Stimulated activated CD8-positive, alpha-beta memory T cell treated with anti-CD3 and anti-CD28 coated beads, Interleukin-15, amount 100 ng/mL, for 48 hours (primary cell): ENCODE results near the gene NSL1.
A peak's percentile ranks its signal among the peaks of the same experiment; 100 is the strongest.
"Not testable (repeated sequence)": the region's sequence is repeated elsewhere in the genome, so short reads cannot be mapped to it uniquely, and the experiment has no call there.

ENCODE experiments used
- DNase-seq, 2 donors: peaks; one replicate each; pipeline ENCODE4 v3.0.0-alpha.2; 2020; ENCODE audit warnings: low read depth in 2 of 2

The NSL1 gene

DNA sequence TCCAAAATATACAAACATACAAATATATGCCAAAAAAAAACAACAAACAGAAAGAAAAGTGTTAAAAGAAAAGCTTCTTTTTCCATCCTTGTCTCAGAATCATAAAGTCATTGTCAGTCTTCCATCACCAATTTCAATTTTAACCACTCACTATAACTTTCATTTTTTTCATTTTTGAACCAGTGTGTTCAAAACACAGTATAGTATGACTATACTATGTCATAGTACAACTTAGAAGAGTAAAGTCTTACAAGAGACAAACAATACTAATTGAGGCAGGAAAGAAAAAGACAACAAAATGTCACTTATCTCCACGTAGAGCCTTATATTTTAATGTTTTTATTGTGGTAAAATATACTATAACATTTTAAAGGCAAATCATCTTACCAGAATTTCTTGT, 7.6 kb downstream of the NSL1 start:
- DNase-seq, result no peak

DNA sequence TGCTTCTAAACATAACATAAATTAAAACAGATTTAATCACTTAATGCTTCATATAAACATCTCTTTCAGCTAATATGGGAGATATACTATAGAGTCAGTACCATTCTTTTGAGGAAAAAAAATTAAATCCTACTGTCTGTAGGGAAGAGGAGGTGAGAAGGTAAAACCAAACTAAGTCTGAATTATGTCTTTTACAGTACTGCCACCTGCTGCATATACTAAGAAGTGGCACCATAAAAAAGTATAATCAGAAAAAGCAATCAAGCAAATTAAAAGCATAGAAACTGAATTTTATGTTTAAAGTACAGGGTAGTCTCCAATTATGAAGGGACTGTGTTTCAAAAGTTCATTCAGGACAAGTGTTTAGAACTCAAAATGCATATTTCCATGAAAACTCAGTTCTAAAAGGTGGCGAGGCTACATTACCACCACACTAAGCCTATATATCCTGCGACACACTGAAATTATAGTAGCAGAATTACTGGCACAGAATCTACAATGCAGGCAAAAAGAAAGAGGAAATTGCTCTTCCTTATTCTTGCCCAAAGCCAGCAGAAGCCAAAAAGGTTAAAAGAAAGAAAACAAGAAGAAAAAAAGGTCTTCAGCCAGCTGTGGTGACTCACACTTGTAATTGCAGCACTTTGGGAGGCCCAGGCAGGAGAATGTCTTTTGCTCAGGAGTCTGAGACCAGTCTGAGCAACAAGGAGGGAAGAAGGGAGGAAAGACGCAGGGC, 9.0 kb downstream of the NSL1 start:
- DNase-seq, result no peak

DNA sequence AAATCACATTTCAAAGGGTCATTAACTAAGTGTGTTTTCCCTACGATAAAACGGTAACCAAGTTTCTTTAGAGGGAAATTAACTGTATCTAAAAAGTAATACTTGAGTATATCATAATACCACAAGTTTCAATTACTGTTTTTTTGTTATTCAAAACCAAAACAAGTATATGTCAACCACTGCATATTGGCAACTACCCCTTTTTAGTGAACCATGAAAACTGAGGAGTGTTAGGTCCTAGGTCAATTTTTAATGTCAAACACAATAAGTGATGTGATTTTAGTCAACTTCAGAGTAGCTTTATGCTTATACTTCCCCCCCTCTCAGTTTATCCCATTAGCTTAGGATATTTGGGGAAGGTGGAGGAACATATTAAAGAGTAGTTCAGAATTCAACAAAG, 10.4 kb downstream of the NSL1 start:
- no peak for DNase-seq

DNA sequence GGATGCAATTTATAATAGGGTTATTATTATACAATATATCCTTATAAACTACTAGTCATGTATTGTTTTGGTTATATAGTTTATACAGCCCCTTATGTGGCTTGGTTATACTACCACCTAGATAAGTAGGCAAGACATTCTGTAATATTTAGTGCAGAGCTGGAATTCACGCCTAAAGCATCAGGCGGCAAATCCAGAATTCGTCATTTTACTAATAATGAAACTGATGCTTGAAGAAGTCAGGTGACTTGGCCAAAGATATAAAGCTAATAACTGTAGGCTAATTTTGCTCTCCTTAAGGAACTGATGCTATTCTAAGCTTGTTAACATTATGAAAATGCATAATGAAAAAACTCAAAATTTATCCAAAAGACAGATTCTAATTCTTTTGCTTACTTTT, 10.8 kb downstream of the NSL1 start:
- DNase-seq, result no peak

DNA sequence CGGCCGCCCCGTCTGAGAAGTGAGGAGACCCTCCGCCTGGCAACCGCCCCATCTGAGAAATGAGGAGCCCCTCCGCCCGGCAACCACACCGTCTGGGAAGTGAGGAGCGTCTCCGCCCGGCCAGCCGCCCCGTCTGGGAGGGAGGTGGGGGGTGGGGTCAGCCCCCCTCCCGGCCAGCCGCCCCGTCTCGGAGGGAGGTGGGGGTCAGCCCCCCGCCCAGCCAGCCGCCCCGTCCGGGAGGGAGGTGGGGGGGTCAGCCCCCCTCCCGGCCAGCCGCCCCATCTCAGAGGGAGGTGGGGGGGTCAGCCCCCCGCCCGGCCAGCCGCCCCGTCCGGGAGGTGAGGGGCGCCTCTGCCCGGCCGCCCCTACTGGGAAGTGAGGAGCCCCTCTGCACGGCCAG, 12.5 kb downstream of the NSL1 start:
- DNase-seq, result not testable (repeated sequence)

DNA sequence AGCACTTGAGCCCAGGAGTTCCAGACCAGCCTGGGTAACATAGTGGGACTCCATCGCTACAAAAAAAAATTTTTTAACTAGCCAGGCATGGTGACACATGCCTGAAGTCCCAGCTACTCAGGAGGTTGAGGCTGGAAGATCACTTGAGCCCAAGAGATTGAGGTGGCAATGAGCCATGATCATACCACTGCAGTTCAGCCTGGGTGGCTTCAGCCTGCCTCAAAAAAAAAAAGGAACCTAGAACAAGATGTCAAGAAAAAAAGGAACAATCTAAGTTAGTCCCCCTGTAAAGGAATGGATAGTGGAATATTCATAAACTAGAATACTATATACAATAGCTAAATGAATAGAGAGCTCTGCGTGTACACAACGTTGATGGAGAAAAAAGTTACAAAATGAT, 14.4 kb downstream of the NSL1 start:
- DNase-seq, result no peak

DNA sequence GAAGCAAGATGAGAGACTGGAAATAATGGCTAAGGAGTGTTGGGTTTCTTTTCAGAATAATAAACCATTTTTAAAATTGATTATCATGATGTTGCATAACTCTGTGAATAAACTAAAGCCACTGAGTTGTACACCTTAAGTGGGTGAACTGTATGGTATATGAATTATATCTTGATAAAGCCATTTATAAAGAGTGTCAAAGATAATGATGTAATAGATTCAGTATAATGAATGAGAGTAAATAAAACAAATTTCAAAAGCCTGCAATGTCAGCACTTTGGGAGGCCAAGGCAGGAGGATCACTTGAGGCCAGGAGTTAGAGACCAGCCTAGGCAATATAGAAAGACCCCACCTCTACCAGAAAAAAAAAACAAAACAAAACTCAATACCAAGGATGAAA, 16.3 kb downstream of the NSL1 start:
- DNase-seq, result no peak

DNA sequence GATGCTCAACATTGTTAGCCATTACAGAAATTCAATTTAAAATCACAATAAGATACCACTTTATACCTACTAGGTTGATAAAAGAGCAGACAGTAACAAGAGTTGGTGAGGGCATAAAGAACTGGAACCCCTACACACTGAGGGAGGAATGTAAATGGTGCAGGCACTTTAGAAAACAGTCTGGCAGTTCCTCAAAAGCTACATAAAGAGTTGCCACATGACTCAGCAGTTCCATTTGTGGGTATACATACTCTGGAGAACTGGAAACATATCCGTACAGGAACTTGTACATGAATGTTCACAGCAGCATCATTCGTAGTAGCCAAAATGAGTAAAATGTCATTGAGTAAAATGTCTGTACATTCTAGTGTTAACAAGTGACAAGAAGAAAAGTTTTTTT, 17.0 kb downstream of the NSL1 start:
- no peak for DNase-seq

DNA sequence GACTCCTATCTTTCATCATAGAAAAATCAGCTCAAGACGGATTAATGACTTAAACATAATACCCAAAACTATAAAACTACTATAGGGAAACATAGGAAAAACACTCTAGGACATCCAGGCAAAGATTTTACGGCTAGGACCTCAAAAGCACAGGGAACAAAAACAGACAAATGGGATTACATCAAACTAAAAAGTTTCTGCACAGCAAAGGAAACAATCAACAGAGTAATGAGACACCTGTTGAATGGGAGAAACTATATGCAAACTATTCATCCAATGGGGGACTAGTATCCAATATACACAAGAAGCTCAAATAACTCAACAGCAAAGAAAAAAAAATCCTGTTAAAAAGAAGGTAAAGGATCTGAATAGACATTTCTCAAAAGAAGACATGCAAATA, 18.6 kb downstream of the NSL1 start:
- no peak for DNase-seq

DNA sequence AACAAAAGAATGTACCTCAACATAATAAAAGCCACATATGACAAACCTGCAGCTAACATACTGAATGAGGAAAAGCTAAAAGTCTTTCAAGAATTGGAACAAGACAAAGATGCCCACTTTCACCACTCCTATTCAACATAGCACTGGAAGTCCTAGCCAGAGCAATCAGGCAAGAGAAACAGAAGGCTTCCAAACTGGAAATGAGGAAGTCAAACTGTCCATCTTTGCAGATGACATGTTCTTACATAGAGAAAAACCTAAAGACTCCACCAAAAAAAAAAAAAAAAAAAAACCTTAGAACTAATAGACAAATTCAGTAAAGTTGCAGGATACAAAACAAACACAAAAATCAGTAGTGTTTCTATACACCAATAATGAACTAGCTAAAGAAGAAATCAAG, 20.2 kb downstream of the NSL1 start:
- DNase-seq, result no peak

DNA sequence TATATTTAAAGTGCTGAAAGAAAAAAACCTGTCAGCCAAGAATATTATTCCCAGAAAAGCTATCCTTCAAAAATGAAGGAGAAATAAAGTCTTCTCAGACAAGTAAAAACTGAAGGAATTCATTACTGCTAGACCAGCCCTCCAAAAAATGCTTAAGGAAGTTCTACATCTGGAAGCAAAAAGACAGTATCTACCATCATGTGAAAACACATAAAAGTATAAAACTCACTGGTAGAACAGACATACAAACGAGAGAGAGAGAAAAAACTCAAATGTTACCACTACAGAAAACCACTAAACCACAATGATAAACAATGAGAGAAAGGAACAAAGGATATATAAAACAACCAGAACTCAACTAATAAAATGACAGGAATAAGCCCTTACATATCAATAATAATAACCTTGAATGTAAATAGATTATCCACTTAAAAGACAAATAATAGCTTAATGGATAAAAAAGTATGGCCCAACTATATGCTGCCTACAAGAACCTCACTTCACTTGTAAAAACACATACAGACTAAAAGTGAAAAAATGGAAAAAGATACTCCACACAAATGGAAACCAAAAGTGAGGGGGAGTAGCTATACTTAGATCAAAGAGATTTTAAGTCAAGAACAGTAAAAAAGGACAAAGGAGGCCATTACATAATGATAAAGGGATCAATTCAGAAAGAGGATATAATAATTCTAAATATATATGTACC, 22.0 kb downstream of the NSL1 start:
- no peak for DNase-seq

DNA sequence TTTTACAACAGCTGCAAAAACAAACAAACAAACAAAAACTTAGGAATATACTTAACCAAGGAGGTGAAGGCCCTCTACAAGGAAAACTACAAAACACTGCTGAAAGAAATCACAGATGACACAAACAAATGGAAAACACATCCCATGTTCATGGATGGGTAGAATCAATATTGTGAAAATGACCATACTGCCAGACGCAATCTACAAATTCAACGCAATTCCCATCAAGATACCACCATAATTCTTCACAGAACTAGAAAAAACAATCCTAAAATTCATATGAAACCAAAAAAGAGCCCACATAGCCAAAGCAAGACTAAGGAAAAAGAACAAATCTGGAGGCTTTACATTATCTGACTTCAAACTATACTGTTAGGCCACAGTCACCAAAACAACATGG, 24.8 kb downstream of the NSL1 start:
- not testable (repeated sequence) for DNase-seq

DNA sequence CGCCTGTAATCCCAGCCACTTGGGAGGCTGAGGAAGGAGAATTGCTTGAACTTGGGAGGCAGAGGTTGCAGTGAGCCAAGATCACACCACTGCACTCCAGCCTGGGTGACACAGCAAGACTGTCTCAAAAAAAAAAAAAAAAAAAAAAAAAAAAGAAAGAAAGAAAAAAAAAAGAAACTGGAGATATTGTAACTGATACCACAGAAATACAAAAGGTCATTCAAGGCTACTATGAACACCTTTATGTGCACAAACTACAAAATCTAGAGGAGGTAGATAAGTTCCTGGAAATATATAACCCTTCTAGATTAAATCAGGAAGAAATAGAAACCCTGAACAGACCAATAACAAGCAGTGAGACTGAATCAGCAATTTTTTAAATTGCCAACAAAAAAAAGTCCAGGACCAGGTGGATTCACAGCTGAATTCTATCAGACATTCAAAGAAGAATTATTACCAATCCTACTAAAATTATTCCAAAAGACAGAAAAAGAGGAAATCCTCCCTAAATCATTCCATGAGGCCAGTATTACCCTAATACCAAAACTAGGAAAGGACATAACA, 26.8 kb downstream of the NSL1 start:
- not testable (repeated sequence) for DNase-seq

DNA sequence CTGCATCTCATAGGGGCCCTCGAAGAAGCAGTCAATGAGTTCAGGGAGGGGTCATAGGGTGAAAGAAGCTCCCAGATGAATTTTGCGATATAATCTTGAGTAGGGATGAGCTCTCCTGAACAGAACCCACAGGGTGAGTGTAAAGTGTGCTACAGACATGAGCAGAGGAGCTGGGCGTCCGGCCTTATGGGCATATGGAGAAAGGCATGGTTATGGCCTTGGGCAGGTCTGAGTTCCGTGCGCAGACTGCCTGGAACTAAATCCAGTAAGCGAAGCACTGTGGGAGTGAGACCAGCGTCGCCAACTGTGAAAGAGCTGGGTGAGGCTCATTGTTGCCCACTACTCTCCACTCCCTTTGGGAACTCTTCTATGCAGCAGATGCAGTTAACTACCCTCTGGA, 28.7 kb downstream of the NSL1 start:
- DNase-seq, result no peak

DNA sequence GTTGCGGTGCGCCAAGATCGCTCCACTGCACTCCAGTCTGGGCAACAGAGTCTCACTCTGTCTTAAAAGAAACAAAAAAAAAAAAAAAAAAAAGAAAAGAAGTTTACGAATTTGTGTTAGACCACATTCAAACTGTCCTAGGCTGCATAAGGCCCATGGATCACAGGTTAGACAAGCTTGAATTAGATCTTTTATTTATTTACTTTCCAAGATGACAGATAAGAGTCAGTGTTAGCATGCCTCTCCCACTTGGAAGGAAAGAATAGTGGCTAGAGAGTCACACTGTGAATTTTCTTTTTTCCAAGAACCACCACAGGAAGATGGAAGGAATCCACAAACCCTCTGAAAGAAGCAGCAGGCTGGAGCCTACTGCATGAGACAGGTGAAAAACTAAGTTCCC, 29.3 kb downstream of the NSL1 start:
- no peak for DNase-seq

DNA sequence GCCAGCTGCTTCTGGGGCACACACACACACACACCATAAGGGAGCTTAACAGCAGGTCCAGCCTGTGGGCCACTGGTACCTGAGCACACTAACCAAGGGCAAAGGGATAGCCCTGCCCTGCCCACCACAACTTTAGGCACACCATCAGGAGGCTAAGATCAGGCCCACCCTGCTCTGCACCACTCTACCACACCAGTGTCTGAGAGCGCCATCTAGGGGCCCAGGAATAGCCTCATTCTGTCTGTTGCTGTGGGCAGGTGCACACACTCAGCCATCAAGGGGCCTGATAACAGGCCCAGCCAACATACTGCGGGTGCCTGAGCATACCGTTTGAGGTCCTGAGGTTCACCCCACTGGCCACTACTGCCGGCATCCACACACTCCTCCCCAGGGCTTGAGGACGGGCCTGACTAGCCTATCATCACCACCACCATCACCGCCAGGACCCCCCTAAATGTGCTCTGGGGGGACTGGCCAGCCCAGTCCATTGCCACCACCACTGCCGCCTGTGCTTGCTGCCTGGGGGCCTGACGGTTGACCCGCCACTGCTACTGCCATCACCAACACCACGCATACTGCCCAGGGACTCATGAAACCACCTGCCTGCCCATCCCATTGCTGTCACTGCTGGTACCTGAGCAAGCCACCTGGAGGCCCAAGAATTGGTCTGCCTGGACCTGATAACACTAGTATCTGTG, 31.3 kb downstream of the NSL1 start:
- peak; percentile 39 to 55 for DNase-seq

DNA sequence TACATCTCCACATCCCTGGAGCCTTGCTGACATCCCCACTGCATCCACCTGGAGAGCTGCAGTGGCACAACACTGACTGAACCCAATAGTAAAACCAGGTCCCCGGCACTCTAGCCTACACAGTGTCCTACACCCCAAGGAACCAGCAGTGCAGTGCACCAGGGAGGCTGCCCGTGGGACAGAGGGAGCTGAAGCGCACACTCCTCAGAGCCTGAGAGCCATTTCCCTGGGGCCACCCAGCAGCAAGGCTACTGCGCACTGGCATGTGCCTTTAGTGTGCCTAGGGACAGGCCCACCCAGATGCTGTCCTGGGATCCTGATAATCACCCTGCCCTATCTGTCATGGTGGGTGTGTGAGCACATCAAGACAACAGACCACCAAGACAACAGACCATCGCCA, 31.9 kb downstream of the NSL1 start:
- DNase-seq, result no peak

DNA sequence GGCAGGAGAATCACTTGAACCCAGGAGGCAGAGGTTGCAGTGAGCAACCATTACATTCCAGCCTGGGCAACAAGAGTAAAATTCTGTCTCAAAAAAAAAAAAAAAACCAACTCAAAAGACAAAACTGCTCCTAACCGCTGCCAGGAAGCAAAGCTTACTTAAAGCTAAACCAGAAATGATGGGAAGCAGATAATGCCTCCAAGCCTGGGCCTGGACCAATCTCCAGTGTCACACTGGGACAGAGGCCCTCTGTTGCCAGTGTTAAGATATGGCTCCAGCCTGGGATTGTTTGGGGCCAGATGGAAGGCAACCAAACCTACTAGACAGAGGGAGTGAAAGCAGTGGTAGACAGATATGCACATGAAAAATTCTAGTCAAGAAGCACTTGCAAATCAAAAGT, 36.9 kb downstream of the NSL1 start:
- DNase-seq, result no peak

DNA sequence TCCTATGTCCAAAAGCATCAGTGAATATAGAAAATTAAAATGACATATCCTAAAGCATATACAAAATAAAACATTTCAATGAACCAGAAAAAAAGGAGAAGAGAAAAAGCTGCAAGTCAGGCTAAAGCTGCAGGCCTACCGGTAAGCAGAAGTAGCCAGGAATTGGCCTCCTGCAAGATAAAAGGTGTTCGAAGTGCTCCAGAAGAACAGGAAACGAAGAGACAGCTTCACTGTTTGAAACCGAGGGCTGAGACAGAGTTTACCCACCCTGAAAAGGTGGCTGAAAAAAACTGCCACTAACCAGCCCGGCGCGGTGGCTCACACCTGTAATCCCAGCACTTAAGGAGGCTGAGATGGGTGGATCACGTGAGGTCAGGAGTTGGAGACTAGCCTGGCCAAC, 37.4 kb downstream of the NSL1 start:
- no peak for DNase-seq

DNA sequence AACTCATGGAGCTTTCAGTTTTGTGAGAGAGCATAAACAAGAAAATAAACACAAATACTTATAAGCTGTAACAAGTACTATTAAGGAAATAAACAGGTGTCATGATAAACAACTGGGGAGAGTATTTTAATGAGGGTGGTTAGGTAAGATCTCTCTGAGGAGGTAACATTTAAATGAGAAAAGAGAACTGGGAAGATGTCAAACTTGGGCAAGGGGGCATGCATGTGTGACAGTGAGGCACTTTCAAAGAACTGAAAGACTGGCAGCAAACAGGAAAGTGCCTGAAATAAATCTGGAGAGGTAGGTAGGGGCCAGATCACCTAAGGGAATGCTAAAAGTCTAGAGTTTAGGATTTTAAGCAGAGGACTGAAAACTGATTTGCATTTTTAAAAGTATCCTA, 37.8 kb downstream of the NSL1 start:
- DNase-seq, result no peak

DNA sequence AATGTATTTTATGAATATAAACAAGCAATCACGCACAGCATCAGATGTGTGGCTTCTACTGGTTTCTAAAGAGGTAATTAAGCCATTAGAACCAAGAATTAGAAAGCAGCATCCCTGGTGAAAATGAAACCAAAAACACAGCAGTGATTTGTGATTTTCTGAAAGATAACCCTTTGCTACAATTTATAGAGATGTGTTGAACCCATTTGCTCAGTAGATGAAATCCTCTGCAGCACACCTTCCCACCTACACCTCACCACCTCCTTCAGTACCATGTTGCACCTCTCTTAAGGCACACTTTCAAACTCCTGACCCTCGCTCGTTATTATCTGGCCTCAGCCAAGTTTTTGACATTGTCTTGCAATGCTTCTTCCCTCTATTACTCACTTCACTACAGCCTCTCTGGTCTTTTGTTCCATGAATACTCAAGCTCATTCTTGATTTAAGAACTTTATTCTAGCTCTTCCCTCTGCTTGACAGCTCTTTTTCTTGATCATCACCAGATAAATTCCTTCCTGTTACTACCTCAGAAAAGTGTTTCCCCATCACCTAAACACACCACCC, 38.6 kb downstream of the NSL1 start:
- DNase-seq, result no peak

DNA sequence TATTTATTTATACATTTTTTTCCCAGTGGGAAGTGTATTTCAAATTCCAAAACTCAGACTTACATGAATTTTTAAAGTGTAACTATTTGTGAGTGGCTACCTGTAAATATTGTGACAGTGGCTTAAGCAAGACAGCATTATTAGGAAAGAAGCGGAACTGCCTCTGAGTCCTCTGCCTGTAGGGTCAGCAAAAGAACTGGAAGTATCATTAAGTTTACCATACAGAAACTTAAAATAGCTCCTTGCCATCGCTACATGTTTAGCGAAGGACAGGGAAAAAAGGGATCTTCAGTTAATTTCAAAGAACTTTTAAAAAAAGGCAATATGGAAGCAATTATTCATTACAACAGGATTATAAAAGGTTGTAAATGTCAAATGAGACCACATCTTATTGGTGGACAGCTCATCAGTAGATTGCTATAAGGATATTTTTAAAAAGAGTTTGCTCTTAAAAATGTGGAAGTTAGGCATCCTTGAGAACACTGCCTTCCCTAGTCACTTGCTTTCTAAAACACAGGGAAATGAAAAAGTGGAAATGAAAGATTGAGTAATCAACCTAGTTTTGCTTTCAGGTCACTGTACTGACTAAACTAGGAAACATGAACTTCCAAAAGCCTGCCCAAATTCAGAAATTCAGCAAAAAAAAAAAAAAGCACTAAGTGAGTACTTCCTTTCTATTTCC, 39.2 kb downstream of the NSL1 start:
- no peak for DNase-seq
